Type B pancreatic cell (in vitro differentiated cells): ENCODE measurements around the gene TNFAIP3. TPM values are rescaled to one million over a fixed set of nuclear protein-coding genes. Genes with fewer than 3 reads are reported as not detected.

Source experiments
- DNase-seq: peaks from one replicate; pipeline ENCODE4 v3.0.0; 2021; ENCODE audit warnings: mixed read lengths; ENCODE audit not compliant: unreplicated experiment; ENCODE audit errors: extremely low spot score
- H3K27ac Mint-ChIP-seq: 2 replicates; pipeline ENCODE4 v1.8.0; 2021; ENCODE audit warnings: mild to moderate bottlenecking, mixed read lengths
- H3K27me3 Mint-ChIP-seq: 2 replicates; pipeline ENCODE4 v1.8.0; 2021; ENCODE audit warnings: mixed read lengths
- H3K36me3 Mint-ChIP-seq: 2 replicates; pipeline ENCODE4 v1.8.0; 2021; ENCODE audit warnings: mixed read lengths
- H3K4me1 Mint-ChIP-seq: one replicate; pipeline ENCODE4 v1.8.0; 2021; ENCODE audit warnings: mixed read lengths; ENCODE audit not compliant: unreplicated experiment
- H3K4me3 Mint-ChIP-seq: 2 replicates; pipeline ENCODE4 v1.8.0; 2021; ENCODE audit warnings: mild to moderate bottlenecking, mixed read lengths
- H3K9me3 Mint-ChIP-seq: 2 replicates; pipeline ENCODE4 v1.8.0; 2021; ENCODE audit warnings: mixed read lengths
- total RNA-seq: library from RNA; stranded (reverse); gene quantifications from 2 replicates; pipeline ENCODE4 v1.2.1, GENCODE V29; 2021; ENCODE audit warnings: low replicate concordance
- TF ChIP-seq, protein P1 (sequence below): fragments of 200-600 bp; sonication (generic); conservative IDR thresholded peaks from 2 replicates; pipeline ENCODE4 v1.5.0; 2021; ENCODE audit warnings: antibody characterized with exemption, mild to moderate bottlenecking

The TNFAIP3 gene
- total RNA-seq, 1 donor from 2014 or later = 15.2 TPM

DNA sequence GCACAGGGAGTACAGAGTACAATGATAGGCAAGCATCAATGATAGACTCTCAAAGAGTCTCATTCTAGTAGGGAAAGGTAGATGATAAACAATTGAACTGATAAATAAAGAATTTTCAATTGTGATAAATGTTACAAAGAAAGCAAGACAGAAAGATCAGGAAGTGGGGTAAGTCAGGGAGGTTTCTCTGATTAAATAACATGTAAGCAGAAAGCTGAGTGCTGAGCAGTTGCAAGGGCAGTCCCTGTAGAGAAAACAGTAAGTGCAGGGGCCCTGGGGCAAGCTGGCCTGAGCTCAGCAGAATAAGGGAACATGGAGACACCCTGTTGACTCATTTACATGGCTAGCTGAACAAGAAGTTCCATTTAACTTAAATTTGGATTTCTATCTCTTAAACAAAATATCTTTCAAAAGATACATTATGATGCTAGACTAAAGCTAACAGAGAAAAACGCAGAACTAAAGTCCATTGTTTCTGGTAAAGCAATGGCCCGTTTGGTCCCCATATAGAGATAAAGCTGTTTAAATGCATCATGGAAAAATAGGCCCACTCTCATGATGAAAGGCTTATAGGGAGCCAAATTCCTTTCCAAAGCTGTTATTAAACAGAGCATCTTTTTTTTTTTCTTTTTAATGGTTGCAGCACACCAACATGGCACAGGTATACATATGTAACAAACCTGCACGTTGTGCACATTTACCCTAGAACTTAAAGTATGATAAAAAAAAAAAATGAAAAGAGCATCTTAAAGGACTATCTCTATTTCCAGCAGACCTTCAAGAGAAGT lies 5.3 kb upstream of the TNFAIP3 start:
- Mint-ChIP-seq H3K27me3 (no peaks in the 10 kb centered on the region), H3K27ac (peak overlapping the region; percentile 57), H3K36me3 (peaks cover 3% of the 10 kb centered on the region), H3K4me3 (no peak overlapping the region), H3K9me3 (peaks cover 7% of the 10 kb centered on the region), H3K4me1 (peaks cover 29% of the 10 kb centered on the region)
- TF ChIP-seq, protein P1, sequence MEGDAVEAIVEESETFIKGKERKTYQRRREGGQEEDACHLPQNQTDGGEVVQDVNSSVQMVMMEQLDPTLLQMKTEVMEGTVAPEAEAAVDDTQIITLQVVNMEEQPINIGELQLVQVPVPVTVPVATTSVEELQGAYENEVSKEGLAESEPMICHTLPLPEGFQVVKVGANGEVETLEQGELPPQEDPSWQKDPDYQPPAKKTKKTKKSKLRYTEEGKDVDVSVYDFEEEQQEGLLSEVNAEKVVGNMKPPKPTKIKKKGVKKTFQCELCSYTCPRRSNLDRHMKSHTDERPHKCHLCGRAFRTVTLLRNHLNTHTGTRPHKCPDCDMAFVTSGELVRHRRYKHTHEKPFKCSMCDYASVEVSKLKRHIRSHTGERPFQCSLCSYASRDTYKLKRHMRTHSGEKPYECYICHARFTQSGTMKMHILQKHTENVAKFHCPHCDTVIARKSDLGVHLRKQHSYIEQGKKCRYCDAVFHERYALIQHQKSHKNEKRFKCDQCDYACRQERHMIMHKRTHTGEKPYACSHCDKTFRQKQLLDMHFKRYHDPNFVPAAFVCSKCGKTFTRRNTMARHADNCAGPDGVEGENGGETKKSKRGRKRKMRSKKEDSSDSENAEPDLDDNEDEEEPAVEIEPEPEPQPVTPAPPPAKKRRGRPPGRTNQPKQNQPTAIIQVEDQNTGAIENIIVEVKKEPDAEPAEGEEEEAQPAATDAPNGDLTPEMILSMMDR = no peak
- no peak for DNase-seq

DNA sequence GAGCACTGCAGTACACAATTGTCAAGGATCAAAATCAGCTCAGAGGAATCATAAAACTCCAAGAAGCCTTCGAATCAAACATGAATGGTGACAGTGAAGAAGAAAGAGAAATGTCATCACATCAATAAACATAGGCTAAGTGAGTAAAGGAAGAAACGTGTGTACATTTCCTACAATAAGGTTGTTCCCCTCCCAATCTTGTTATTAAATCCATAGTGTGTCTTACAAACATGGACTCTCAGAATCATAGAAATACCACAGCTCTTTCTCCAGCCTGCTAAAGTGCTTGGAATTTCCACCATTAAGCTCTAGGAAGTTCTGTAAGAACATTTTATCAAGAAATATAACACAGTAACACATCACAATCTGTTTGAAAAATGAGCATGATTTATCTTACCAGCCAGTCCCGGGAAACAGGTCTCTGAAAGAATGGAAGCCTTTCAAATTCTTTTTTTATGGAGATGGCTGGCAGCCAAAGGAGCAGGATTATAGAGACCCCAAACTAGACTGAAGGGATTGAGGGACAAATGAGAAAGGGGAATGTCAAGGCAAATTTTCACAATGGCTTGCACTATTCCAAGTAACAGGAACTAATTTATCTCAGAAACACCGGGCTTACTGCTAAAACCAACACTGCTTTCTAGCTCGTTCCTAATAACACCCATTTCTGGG lies 4.5 kb upstream of the TNFAIP3 start:
- DNase-seq = no peak
- no peaks in the 10 kb centered on the region for H3K27me3 Mint-ChIP-seq
- H3K9me3 Mint-ChIP-seq = peaks cover 7% of the 10 kb centered on the region
- H3K4me1 Mint-ChIP-seq = peaks cover 29% of the 10 kb centered on the region
- H3K27ac Mint-ChIP-seq = peak overlapping the region; percentile 57
- H3K4me3 Mint-ChIP-seq = no peak overlapping the region
- TF ChIP-seq, protein P1 = no peak
- peaks cover 3% of the 10 kb centered on the region for H3K36me3 Mint-ChIP-seq

DNA sequence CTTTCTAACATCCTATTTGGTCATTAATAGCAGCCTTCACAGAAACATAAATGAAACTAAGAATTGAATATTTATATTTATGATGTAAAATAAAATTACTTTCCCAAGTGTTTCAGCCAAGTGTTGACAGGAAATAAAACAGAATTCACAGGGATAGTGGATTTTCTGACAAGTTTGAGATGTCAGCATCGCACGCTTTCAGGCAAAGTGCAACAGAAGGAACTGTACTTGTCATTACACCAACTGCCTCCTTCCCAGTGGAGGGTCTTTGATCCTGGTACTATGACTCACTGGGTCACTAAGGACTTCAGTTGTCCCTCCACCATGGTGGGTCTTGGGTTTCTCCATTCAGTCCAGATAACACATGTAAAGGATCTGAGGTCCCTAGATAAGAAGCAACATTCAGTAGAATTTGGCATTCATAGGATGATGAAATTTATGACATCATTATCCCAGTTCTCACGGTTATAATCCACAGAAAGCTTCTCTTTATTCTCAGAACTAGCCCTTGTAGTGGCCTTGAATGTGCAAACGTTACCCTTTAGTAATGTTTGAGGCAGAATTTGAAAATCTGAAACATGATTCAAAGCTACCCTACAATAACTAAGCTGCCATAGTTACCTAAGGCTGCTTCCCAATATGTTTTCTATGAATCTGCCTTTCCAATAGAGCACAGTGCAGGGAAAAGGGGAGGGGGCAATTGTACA lies 3.8 kb upstream of the TNFAIP3 start:
- Mint-ChIP-seq H3K4me3 (no peak overlapping the region), H3K4me1 (peaks cover 29% of the 10 kb centered on the region), H3K9me3 (peaks cover 7% of the 10 kb centered on the region), H3K36me3 (peaks cover 3% of the 10 kb centered on the region), H3K27me3 (peaks cover 2% of the 10 kb centered on the region), H3K27ac (no peak overlapping the region)
- TF ChIP-seq, protein P1 = no peak
- no peak for DNase-seq

DNA sequence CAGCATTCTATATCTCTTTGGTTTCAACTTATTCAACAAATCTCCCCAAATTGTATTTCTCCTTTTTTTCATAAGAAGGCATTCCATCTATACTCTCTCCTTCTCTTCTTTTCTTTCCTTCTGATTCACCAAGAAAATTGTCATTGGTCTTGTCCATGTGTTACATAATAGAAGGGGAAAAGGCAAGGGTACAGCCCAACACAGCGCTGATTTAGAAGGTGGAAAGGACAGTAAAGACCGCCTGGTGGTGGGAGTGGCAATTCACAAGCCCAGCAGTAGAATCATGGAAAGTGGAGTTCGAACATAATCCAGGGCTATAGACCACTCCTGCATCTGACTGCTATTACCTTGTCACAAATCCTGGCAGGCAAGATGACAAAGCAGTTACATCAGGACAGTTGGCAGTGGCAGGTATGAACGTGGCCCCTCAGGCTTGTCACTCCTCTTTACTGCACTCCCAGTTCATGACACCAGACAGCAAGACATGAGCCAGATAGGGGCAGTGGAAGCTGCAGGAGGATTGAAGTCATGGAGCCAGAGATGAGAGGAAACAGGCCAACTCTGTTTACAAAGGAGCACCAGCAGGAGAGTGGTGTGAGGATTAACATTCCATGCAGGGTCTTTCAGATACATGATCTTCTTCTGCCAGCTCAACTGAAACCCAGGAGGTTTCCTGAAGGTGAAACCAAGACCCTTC lies 2.1 kb upstream of the TNFAIP3 start:
- Mint-ChIP-seq H3K4me1 (peaks cover 35% of the 10 kb centered on the region), H3K4me3 (peak overlapping the region; percentile 93), H3K27ac (peak overlapping the region; percentile 91), H3K9me3 (peaks cover 7% of the 10 kb centered on the region), H3K36me3 (peaks cover 9% of the 10 kb centered on the region), H3K27me3 (peaks cover 9% of the 10 kb centered on the region)
- TF ChIP-seq, protein P1 = no peak
- no peak for DNase-seq

DNA sequence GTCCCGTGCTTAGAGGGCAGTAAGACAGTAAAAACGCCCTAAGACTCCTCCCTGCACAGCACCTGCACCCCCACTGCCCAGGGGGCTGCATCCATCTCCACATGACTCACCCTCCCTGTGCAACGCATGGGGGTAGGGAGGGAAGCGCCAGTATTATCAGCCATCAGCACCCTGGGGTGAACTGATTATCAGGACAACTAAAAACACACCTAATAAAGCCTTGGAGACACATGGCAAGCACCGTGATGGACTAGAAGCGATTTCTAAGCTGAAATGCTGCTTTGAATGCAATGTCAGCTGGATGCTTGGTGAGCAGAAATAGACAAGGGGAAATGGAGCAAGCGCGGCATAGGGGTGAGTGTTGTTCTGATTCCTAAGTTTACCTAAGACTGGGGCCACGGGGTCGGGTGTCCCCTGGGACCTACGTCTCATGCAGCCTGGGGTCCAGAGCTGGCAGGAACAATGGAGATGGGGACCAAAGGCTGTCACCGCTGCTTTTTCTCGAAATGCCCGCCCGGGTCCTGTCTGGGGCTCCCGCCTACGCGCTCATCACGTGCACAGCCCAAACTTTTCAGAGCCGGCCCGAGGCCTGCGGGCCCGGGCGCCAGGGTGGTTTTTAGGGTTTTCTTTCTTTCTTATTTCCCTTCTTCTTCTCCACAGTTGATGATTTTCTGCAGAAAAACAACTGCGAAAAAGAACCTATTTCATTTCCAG lies 702 bp upstream of the TNFAIP3 start:
- peak; percentile 71 for DNase-seq
- Mint-ChIP-seq H3K36me3 (peaks cover 14% of the 10 kb centered on the region), H3K4me1 (peaks cover 39% of the 10 kb centered on the region), H3K27ac (peak overlapping the region; percentile 91), H3K9me3 (peaks cover 7% of the 10 kb centered on the region), H3K27me3 (peaks cover 9% of the 10 kb centered on the region), H3K4me3 (peak overlapping the region; percentile 93)
- TF ChIP-seq, protein P1 = no peak
